T-helper 1 cell treated with Interleukin-12 subunit alpha and Interleukin-12 subunit beta and Interleukin-4 antibody, amounts not matched to agents 30 ng/mL and 1 ng/mL, for 36 hours (primary cell): ENCODE measurements around the gene BICC1. TPM values are rescaled to one million over a fixed set of nuclear protein-coding genes. Genes with fewer than 3 reads are reported as not detected.

Source experiments
- intact Hi-C: fragments of 100-400 bp; cut with micrococcal nuclease; formaldehyde crosslinking; loops from one replicate; pipeline ENCODE4 v1.15.1; 2024
- total RNA-seq: library from RNA; stranded (reverse); gene quantifications from 2 replicates; pipeline ENCODE4 v1.2.3, GENCODE V29; 2022

BICC1 gene
- total RNA-seq, 1 donor from 2014 or later = not detected

DNA sequence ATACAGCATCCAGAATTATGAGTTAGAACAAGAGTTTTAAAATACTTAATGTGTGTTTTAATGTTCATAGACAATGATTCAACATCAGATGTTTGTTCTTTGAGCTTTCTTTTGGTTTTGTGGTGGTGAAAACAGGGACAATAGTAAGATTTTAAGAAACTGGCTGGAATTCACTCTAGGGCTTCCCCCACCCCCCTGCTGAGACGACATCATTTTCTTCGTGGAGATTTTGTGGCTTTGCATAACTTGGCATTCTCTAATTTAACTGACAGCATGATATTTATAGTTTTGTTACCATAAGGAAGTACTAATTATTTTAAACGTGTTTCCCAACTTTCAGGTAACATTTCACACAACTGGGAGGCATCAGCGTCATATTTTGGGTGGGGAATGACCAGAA is 184.1 kb downstream of the BICC1 start:
- intact Hi-C loops = no loop called here

- intact Hi-C loops = no loop called here
These were observed 185.0 kb downstream of the BICC1 start for GRCh38 chr10:58697691-58698090.

DNA sequence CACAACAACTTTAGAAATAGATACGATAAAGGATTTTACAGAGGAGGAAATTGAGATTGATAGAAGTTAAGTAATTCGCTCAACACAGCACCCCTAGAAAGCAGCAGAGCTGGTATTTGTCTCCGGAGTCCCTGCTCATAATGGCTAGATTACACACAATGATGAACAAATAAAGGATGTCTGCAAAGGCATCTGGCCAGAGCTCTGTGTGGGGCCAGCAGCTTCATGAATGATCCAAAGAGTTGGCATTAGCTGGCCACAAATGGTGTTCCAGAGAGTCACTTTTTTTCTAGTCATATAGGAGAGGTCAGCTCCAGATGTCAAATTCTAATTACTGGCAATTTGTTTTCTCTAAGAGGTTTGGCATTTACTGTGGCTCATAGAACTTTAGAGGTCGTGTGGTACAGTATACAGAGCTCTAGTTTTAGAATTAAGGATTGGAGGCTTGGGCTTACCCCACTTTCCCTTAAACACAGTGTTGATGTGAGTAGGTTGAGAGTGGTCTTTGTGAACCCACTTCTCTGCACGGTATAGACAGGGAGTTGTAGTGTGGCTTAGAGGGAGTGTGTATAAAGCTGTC is 186.2 kb downstream of the BICC1 start:
- intact Hi-C loops = no loop called here

GRCh38 chr10:58700591-58700990 is 187.9 kb downstream of the BICC1 start:
- intact Hi-C loops = no loop called here

DNA sequence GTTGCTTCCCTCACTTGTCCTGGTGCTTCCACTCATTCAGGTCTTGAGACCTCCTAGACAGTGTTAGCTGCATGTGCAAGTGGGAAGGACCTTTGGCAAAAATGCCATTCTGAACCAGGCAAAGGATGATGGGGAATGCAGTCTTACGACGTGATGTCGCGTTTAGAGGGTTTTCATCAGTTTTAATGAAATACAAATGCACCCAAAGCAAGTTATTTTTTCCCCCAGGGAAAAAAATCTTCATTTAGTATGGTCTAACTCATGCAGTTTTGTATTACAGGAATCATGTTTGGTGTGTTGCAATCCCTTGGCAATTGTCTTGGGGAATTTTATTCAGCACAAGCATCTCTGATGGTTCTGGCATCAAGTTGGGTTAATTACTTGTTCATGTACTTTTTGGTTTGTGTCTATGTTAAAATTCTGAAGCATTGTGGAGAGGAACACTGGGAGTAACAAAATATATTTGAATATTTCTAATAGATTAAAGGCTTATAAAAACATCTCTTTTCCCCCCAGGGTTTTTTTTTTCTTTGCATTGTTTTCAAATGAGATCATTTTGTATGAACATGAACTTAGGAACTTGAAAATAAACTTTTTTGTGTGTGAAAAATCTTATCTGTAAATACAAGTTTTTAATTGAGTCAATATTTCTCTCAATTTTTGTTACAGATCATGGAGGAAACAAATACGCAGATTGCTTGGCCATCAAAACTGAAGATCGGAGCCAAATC is 188.9 kb downstream of the BICC1 start:
- intact Hi-C loops = no loop called here

DNA sequence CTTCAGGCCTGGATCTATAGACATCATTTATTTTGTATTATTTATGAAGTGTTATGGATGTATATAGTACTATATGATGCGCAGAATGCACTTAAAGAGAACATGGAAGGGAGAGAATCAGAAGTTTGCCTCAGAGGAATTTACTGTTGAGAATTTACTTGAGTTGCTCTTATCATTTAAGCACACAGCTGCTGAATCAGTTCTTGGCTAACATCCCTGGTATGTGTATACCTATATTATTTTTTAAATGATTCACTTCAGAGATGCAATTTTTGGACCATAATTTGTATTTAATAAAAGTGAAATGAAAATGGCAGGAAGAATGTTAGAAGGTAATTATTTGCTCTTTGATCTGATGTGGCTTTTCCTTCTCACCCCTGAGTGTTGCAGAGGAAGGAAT is 191.6 kb downstream of the BICC1 start:
- intact Hi-C loops = no loop called here

GRCh38 chr10:58704671-58705141 is 192.0 kb downstream of the BICC1 start:
- intact Hi-C loops = no loop called here

DNA sequence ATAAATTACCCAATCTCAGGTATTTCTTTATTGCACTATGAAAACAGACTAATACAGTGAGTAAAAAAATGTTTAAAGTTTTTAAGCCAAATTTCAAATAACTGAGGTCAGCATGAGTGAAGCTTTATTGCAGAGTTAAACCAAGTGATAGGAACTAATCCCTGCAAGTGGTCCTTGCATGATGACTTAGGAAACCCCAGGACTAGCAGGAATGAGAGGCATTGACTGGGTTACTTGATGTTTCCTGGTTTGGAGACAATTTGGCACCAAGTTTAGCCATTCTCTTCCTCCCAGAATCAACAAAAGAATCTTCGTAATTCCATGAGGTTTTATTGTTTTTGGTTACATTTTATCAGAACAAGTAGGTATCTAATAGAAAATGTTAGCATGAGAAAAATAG is 194.2 kb downstream of the BICC1 start:
- intact Hi-C loops = no loop called here

- intact Hi-C loops = no loop called here
These were observed 199.5 kb downstream of the BICC1 start for GRCh38 chr10:58712141-58712540.

DNA sequence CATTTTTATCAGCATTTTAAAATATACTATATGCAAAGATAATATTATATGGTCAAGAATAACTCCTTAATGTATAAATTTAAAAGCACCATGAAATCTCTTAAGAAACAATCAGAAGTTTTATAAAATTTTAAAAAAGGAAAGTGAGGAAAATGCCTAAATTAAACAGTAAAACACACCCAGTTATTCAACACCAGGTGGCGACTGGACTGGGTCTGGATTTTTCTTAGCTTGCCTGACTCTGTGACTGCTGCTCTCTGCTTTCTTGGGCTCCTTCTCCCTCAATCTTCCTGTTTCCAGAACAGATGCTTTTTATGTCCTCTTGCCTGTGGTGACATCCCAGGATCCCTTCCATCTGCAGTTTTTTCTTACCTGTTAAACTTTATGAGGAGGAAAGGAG is 200.3 kb downstream of the BICC1 start:
- intact Hi-C loops = no loop called here

DNA sequence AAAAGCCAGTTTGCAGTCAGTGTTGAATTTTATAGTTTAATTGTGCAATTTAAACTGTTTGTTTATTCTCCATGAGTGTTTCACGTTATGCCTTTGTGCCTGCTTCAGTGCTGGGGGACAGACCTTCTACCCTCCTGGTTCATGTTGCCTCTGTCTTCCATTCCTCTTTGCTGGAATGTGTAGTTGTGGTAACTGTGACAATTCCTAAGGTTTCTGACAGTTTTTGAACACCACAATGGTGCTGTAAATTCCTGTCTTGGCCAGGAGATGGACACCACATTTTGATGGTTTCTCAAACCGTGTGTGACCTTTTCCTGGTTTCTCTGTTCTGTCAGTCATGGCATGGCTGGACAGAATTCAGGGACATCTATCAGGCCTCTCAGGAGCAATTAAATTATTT is 201.7 kb downstream of the BICC1 start:
- intact Hi-C loops = no loop called here

GRCh38 chr10:58715061-58715460 is 202.4 kb downstream of the BICC1 start:
- intact Hi-C loops = no loop called here

GRCh38 chr10:58718596-58718995 is 205.9 kb downstream of the BICC1 start:
- intact Hi-C loops = no loop called here

GRCh38 chr10:58721601-58722281 is 209.1 kb downstream of the BICC1 start:
- intact Hi-C loops = no loop called here

GRCh38 chr10:58723186-58723585 is 210.5 kb downstream of the BICC1 start:
- intact Hi-C loops = no loop called here

- intact Hi-C loops = no loop called here
These were observed 211.3 kb downstream of the BICC1 start for GRCh38 chr10:58723966-58724365.

DNA sequence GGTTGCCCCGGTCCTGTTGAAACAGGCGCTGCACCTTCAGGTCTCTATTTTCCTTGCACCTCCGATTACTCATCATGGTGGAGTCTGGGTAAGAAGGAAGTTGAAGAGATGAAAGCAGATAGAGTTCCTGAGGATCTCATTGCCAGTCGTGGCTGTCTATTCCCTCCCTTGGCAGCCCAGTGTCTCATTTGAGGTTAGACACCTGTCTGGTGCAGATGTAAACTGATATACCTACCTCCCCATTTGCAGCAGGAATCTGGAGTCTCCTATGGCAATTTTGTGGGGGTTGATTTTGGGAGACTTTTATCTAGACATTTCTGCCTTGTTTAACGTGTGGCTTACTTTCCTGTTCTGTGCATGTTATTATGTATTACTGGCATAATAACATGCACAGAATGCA is 212.1 kb downstream of the BICC1 start:
- intact Hi-C loops = no loop called here

DNA sequence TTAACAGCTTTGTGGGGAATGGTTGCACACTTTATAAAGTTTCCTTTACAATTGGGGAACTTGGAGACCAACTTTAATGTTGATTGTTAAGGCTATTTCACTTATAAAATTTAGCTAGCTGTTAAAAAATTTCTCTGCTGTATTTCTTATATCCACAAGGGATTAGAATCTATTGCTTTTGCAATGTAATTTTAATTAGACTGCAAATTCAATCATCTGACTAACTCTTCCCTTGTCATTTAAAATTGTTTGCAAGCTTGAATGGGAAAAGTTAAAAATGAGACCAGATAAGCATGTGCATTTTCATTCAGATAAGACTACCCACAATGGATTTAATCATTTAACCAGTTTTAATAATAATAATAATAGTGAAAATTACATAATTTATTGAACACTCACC is 213.2 kb downstream of the BICC1 start:
- intact Hi-C loops = no loop called here

DNA sequence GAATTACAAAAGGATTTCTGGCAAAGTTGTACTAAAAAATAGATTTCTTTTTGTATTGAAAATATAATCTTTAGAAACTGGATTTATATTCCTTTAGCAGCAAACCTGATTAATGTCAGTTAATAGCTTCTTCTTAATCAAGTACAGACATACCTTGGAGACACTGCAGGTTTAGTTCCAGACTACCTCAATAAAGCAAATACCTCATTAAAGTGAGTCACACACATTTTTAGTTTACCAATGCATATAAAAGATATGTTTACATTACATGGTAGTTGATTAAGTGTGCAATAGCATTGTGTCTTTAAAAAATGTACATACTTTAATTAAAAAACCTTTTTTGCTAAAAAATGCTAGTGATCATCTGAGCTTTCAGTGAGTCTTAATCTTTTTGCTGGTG is 215.0 kb downstream of the BICC1 start:
- intact Hi-C loops = no loop called here

DNA sequence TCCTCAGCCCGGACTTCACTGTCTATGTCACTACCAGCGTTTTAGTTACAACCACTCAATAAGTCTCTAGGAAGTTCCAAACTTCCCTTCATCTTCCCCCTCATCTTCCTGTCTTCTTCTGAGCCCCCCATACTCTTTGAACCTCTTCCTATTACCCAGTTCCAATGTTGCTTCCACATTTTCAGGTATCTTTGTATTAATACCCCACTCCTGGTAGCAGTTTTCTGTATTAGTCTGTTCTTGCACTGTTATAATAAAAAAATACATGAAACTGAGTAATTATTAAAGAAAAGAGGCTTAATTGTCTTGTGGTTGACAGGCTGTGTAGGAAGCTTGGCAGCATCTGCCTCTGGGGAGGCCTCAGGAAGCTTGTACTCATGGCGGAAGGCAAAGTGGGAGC is 218.6 kb downstream of the BICC1 start:
- intact Hi-C loops = no loop called here

DNA sequence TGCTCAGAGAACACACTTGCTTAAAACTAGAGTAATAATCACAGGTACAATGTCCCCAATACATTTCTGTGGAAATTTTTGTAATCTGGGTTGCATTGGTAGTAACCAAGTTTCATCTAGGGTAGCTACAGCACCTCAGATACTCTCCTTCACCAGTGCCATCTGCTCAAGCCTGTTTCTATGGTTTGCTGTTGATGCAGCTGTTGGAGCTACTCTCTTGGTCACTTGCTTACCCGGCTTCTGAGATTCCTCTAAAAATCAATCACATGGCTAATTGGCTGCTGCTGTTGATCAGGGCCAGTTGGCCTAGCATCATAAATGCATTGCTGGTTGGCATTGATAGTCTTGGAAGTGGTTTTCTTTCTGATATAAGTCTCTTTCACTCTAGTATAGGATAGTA is 220.8 kb downstream of the BICC1 start:
- intact Hi-C loops = no loop called here

GRCh38 chr10:58734116-58734515 is 221.4 kb downstream of the BICC1 start:
- intact Hi-C loops = no loop called here

- intact Hi-C loops = no loop called here
These were observed 222.0 kb downstream of the BICC1 start for GRCh38 chr10:58734664-58735063.
